Nephron progenitor cell (in vitro differentiated cells): ENCODE data around the gene ZNF428.
A peak's percentile ranks its signal among the peaks of the same experiment; 100 is the strongest.

Source experiments
- DNase-seq: peaks from one replicate; pipeline ENCODE4 v3.0.0; 2021
- H3K27ac Mint-ChIP-seq: 2 replicates; pipeline ENCODE4 v1.8.0; 2021; ENCODE audit warnings: mild to moderate bottlenecking, moderate library complexity, mixed read lengths
- H3K27me3 Mint-ChIP-seq: 2 replicates; pipeline ENCODE4 v1.8.0; 2021; ENCODE audit warnings: mild to moderate bottlenecking, low read depth, mixed read lengths; ENCODE audit not compliant: poor library complexity
- H3K36me3 Mint-ChIP-seq: 2 replicates; pipeline ENCODE4 v1.8.0; 2021; ENCODE audit warnings: low read depth, mixed read lengths
- H3K4me1 Mint-ChIP-seq: 2 replicates; pipeline ENCODE4 v1.8.0; 2021; ENCODE audit warnings: mixed read lengths
- H3K4me3 Mint-ChIP-seq: 2 replicates; pipeline ENCODE4 v1.8.0; 2021; ENCODE audit warnings: mild to moderate bottlenecking, moderate library complexity, mixed read lengths
- H3K9me3 Mint-ChIP-seq: 2 replicates; pipeline ENCODE4 v1.8.0; 2021; ENCODE audit warnings: mild to moderate bottlenecking, moderate library complexity, mixed read lengths
- CTCF ChIP-seq: fragments of 200-600 bp; sonication (generic); IDR thresholded peaks from 2 replicates; pipeline ENCODE4 v1.5.0; 2021; ENCODE audit warnings: antibody characterized with exemption

Gene ZNF428

GRCh38 chr19:43618921-43619261 lies 538 bp downstream of the ZNF428 start:
- H3K27ac Mint-ChIP-seq = peak overlapping the region; percentile 97
- H3K27me3 Mint-ChIP-seq = no peaks in the 10 kb centered on the region
- no peak for TF ChIP-seq CTCF
- peaks cover 52% of the 10 kb centered on the region for H3K4me1 Mint-ChIP-seq
- no peak for DNase-seq
- no peaks in the 10 kb centered on the region for H3K9me3 Mint-ChIP-seq
- H3K36me3 Mint-ChIP-seq = peaks cover 30% of the 10 kb centered on the region
- H3K4me3 Mint-ChIP-seq = peak overlapping the region; percentile 89

GRCh38 chr19:43616954-43617353 lies 2.5 kb downstream of the ZNF428 start:
- DNase-seq = no peak
- no peak for TF ChIP-seq CTCF
- Mint-ChIP-seq H3K36me3 (peaks cover 41% of the 10 kb centered on the region), H3K9me3 (no peaks in the 10 kb centered on the region), H3K27me3 (no peaks in the 10 kb centered on the region), H3K27ac (peak overlapping the region; percentile 94), H3K4me3 (no peak overlapping the region), H3K4me1 (peaks cover 55% of the 10 kb centered on the region)

GRCh38 chr19:43616306-43616705 lies 3.1 kb downstream of the ZNF428 start:
- TF ChIP-seq CTCF = no peak
- peak overlapping the region; percentile 94 for H3K27ac Mint-ChIP-seq
- no peaks in the 10 kb centered on the region for H3K9me3 Mint-ChIP-seq
- H3K36me3 Mint-ChIP-seq = peaks cover 41% of the 10 kb centered on the region
- no peak for DNase-seq
- no peak overlapping the region for H3K4me3 Mint-ChIP-seq
- peaks cover 54% of the 10 kb centered on the region for H3K4me1 Mint-ChIP-seq
- H3K27me3 Mint-ChIP-seq = no peaks in the 10 kb centered on the region

DNA sequence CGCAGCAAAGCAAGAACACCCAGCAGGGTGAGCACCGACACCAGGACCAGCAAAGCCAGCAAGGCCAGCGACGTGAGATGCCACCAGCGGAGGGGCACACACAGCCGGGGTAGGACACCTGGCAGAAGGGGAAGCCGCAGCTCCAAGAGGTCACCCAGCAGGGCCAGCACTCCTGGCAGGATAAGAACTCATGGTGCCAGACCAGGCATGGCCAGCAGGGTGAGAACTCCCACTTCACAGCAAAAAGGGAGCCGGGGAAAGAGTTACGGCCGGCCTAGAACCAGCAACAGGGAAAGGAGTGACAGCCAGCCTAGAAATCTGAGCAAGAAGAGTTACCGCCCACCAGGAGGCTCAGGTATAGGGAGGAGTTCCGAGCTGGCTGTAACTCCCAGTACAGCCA lies 7.1 kb downstream of the ZNF428 start:
- Mint-ChIP-seq H3K36me3 (peaks cover 60% of the 10 kb centered on the region), H3K4me3 (no peak overlapping the region), H3K9me3 (no peaks in the 10 kb centered on the region), H3K27ac (peak overlapping the region; percentile 93), H3K27me3 (no peaks in the 10 kb centered on the region), H3K4me1 (peaks cover 39% of the 10 kb centered on the region)
- no peak for TF ChIP-seq CTCF
- DNase-seq = no peak

- no peak within 1 kb of the TSS for H3K4me3 Mint-ChIP-seq
- H3K9me3 Mint-ChIP-seq = no peaks in the 10 kb centered on the region
Measured at GRCh38 chr19:43611788-43612187, 7.6 kb downstream of the ZNF428 start, which contains the start of gene SRRM5. Gene SRRM5 (plus strand): TSS chr19:43612088. CDS start chr19:43612122, 34 bp downstream.

More at GRCh38 chr19:43611788-43612187, 7.6 kb downstream of the ZNF428 start, which contains the start of gene SRRM5:
- H3K36me3 Mint-ChIP-seq = peaks cover 66% of the 10 kb centered on the region
- DNase-seq = no peak
- H3K4me1 Mint-ChIP-seq = peaks cover 34% of the 10 kb centered on the region
- H3K27me3 Mint-ChIP-seq = no peaks in the 10 kb centered on the region
- TF ChIP-seq CTCF = no peak
- peak within 1 kb of the TSS; percentile 96 for H3K27ac Mint-ChIP-seq
